Colonic mucosa (tissue), 4 donors: Measurements from ENCODE around the gene CCDC134. TPM values are rescaled to one million over a fixed set of nuclear protein-coding genes. Genes with fewer than 3 reads are reported as not detected.

Experiments used
- DNase-seq: peaks from one replicate; pipeline ENCODE4 v3.0.0-alpha.2; 2020
- H3K27ac ChIP-seq: fragments of 200-600 bp; one replicate; pipeline ENCODE4 v1.8.0; 2021
- H3K27me3 ChIP-seq: fragments of 200-600 bp; one replicate; pipeline ENCODE4 v1.8.0; 2021
- H3K36me3 ChIP-seq: fragments of 200-600 bp; one replicate; pipeline ENCODE4 v1.8.0; 2021
- H3K4me1 ChIP-seq: fragments of 200-600 bp; one replicate; pipeline ENCODE4 v1.8.0; 2021; ENCODE audit warnings: mild to moderate bottlenecking
- H3K4me3 ChIP-seq: fragments of 200-600 bp; one replicate; pipeline ENCODE4 v1.8.0; 2021
- H3K9ac ChIP-seq, 2 donors: one replicate each; pipeline ENCODE4 v1.7.0; 2013; ENCODE audit warnings: control low read depth in 2 of 2, low read depth in 2 of 2, low read length in 2 of 2
- H3K9me3 ChIP-seq: fragments of 200-600 bp; one replicate; pipeline ENCODE4 v1.8.0; 2021
- intact Hi-C: fragments of 100-400 bp; cut with DNase I; formaldehyde crosslinking; loops from one replicate; pipeline ENCODE4 v1.14.1; 2022
- total RNA-seq, 2 donors: library from RNA; stranded (reverse); fragmentation: NEBNext Ultra II Directional in 1 of 2; extraction: Animal tissue kit (Norgen Biotek cat#: 25700) in 1 of 2; gene quantifications; one replicate each; pipeline ENCODE4 v1.2.1, GENCODE V29; 2021
- TF ChIP-seq, protein P1 (sequence below): fragments of 200-600 bp; IDR thresholded peaks from one replicate; pipeline ENCODE4 v1.8.0; 2022; ENCODE audit warnings: antibody characterized with exemption, mild to moderate bottlenecking
- donor health status: healthy.
- donor health status: DM: no; HTN: no; CAD: no.
- donor health status: DM: no; HTN: no; CAD: no.

Gene CCDC134
- total RNA-seq, 2 donors from 2014 or later: 9.3 to 18.8 TPM

DNA sequence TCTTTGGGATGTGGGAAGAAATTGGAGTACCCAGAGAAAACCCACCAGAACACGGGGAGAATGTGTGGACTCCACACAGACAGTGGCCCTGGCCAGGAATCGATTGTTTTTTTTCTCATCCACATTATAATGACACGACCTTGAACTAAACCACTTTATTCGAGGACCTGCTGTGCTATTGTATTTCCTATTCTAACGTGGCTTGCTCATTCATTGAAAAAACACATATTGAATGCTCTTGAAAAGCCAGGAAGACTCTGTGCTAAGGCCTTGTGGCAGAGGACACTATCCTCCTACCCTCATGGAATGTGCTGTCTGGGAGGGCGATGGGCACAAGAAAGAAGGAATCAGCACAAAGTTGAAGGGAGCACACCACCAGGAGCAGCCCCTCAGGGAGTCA, 23.3 kb downstream of the CCDC134 start:
- H3K9me3 ChIP-seq: no peaks in the 10 kb centered on the region
- DNase-seq: no peak
- peaks cover 7% of the 10 kb centered on the region for H3K4me1 ChIP-seq
- no peak overlapping the region for H3K9ac ChIP-seq
- no peak overlapping the region for H3K27ac ChIP-seq
- H3K4me3 ChIP-seq: no peak overlapping the region
- H3K36me3 ChIP-seq: no peaks in the 10 kb centered on the region
- TF ChIP-seq, protein P1, sequence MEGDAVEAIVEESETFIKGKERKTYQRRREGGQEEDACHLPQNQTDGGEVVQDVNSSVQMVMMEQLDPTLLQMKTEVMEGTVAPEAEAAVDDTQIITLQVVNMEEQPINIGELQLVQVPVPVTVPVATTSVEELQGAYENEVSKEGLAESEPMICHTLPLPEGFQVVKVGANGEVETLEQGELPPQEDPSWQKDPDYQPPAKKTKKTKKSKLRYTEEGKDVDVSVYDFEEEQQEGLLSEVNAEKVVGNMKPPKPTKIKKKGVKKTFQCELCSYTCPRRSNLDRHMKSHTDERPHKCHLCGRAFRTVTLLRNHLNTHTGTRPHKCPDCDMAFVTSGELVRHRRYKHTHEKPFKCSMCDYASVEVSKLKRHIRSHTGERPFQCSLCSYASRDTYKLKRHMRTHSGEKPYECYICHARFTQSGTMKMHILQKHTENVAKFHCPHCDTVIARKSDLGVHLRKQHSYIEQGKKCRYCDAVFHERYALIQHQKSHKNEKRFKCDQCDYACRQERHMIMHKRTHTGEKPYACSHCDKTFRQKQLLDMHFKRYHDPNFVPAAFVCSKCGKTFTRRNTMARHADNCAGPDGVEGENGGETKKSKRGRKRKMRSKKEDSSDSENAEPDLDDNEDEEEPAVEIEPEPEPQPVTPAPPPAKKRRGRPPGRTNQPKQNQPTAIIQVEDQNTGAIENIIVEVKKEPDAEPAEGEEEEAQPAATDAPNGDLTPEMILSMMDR: no peak
- intact Hi-C loops: loop anchor here (2.0 kb wide), 1 partner anchor 117 kb away; no protein-coding TSS in a partner anchor
- no peaks in the 10 kb centered on the region for H3K27me3 ChIP-seq

DNA sequence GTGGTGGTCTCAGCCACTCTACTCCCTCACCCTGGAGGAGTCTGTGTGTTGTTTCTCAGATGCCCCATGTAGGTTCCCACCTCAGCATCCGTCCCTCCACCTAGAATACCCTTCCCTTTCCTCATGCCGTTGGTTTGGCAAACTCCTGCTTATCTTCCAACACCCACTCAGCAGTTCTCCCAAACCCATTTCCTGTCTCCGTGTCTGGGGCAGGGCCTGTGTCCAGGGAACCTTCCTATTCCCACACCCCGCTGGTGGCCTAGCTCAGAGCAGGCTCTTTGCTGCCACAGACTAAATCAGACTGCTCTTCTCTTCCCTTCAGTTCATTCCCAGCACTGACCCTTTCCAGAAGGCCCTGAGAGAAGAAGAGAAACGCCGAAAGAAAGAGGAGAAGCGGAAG, 24.9 kb downstream of the CCDC134 start:
- no peak for DNase-seq
- H3K27me3 ChIP-seq: no peaks in the 10 kb centered on the region
- no peak overlapping the region for H3K4me3 ChIP-seq
- peaks cover 7% of the 10 kb centered on the region for H3K4me1 ChIP-seq
- H3K9ac ChIP-seq: peak overlapping the region in 1 of 2 donors; percentile 41
- H3K36me3 ChIP-seq: no peaks in the 10 kb centered on the region
- TF ChIP-seq, protein P1: no peak
- no peak overlapping the region for H3K27ac ChIP-seq
- no peaks in the 10 kb centered on the region for H3K9me3 ChIP-seq
- intact Hi-C loops: no loop called here

DNA sequence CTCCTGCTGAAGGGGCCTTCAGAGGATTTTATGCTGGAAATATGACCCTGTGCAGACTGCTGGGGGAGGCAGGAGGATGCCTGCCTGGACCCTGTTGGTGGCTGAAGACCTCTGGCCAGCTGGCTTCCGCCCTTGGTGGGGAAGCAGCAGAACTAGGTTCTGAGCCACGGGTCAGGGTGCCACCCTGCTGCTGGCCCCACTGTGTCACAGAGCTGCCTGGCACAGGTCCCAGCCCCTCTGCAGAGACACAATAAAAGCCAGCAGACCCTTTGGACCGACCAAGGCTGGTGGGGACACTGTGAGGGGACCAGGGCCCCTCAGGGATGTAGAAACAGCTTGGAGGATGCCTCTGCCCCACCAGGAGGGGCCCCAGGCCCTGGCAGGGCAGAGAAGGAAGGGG, 25.5 kb downstream of the CCDC134 start:
- no peak for DNase-seq
- intact Hi-C loops: no loop called here

DNA sequence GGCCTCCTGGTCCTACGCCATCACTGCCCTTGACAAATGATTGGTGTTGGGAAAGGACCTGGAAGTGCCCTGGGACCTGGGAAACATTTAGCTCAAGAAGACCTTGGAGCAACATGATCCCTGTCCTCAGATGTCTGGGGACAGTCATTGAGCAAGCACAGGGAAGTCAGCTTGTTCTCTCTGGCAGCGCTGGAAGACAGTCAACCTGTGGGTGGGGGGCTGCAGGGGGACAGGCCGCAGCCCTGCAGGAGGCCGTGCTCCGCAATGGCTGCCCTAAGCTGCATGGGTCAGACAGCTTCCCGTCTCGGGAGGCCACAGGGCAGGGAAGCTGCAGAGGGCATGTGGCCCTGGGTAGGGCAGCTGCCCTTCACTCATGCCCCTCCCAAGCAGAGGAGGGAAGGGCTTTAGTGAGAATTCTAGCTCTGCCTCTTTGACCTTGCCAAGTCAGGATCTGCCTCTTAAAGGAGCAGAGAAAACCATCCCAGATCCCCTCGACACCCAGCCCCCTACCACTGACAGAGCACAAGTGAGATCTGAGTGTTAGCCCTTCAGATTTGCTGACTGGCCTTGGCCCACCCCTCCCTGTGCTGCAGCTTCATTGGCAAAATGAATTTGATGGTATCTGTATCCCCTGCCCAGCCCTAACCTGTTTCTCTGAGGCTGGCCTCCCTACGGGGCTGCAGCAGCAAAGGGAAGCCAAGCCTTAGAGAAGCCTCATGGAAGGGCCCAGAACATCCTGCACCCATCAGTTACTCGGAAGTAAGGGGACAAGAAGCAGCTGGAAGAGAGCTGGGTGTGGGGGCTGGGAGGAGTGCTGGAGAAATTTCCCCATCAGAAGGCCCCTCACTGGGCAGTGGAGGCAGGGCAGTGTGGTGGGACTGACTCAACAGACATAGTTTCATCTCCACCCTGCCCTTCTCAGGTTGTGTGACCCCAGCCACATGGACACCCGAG, 26.2 kb downstream of the CCDC134 start:
- peak; percentile 57 for DNase-seq
- TF ChIP-seq, protein P1: no peak
- peak overlapping the region; percentile 28 to 41 for H3K9ac ChIP-seq
- peaks cover 7% of the 10 kb centered on the region for H3K4me1 ChIP-seq
- H3K9me3 ChIP-seq: no peaks in the 10 kb centered on the region
- intact Hi-C loops: no loop called here
- H3K27me3 ChIP-seq: no peaks in the 10 kb centered on the region
- peak overlapping the region; percentile 10 for H3K27ac ChIP-seq
- H3K4me3 ChIP-seq: no peak overlapping the region
- H3K36me3 ChIP-seq: no peaks in the 10 kb centered on the region

More for the DNA sequence above, 25.5 kb downstream of the CCDC134 start:
- TF ChIP-seq, protein P1: no peak
- no peak overlapping the region for H3K27ac ChIP-seq
- H3K4me1 ChIP-seq: peaks cover 7% of the 10 kb centered on the region
- peak overlapping the region in 1 of 2 donors; percentile 41 for H3K9ac ChIP-seq
- H3K9me3 ChIP-seq: no peaks in the 10 kb centered on the region
- no peaks in the 10 kb centered on the region for H3K27me3 ChIP-seq
- H3K4me3 ChIP-seq: no peak overlapping the region
- H3K36me3 ChIP-seq: no peaks in the 10 kb centered on the region

DNA sequence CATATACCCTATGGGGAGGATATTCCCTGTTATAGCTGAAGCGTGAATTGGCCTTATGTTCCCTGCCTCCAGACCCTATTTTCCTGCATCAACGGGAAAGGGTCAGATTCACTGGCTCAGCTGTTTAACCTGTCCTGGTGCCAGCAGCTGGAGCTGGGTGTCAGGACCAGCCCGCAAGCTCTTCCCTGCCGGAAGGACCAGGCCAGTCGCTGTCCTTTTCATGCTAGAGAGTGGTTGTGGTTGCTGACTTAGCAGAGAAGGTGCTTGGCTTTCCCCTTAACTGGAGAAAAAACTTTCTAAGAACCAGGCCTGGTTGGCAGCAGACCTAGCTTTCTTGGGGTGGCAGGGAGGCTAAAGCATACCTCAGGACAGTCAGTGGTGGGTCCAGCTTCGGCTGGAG, 27.2 kb downstream of the CCDC134 start:
- no peaks in the 10 kb centered on the region for H3K9me3 ChIP-seq
- intact Hi-C loops: no loop called here
- H3K27me3 ChIP-seq: no peaks in the 10 kb centered on the region
- no peak for DNase-seq
- no peaks in the 10 kb centered on the region for H3K36me3 ChIP-seq
- H3K4me3 ChIP-seq: no peak overlapping the region
- H3K9ac ChIP-seq: no peak overlapping the region
- TF ChIP-seq, protein P1: no peak
- peak overlapping the region; percentile 51 for H3K27ac ChIP-seq
- peaks cover 7% of the 10 kb centered on the region for H3K4me1 ChIP-seq
